Mesenchymal stem cell (in vitro differentiated cells and primary cell): ENCODE data around the gene SPATA25.

Experiments
- DNase-seq: peaks from one replicate; pipeline ENCODE4 v3.0.0-alpha.2; 2013
- H2AFZ ChIP-seq: one replicate; pipeline ENCODE4 v1.6.1; 2013; ENCODE audit warnings: low read depth, mild to moderate bottlenecking, control low read depth, inconsistent platforms, low read length, moderate library complexity
- H2AK5ac ChIP-seq: 2 replicates; pipeline ENCODE4 v1.6.1; 2013; ENCODE audit warnings: low read length, moderate library complexity, mild to moderate bottlenecking, inconsistent platforms; ENCODE audit not compliant: severe bottlenecking
- H2BK120ac ChIP-seq: one replicate; pipeline ENCODE4 v1.6.1; 2013; ENCODE audit warnings: low read depth, mild to moderate bottlenecking, inconsistent platforms, low read length, moderate library complexity
- H2BK12ac ChIP-seq, 2 experiments: one replicate each; pipeline ENCODE4 v1.6.1; 2013; ENCODE audit warnings: inconsistent platforms in 2 of 2, low read length in 2 of 2, mild to moderate bottlenecking in 2 of 2, moderate library complexity in 2 of 2, control low read depth in 1 of 2
- H2BK15ac ChIP-seq: one replicate; pipeline ENCODE4 v1.6.1; 2013; ENCODE audit warnings: mild to moderate bottlenecking, low read depth, inconsistent platforms; ENCODE audit not compliant: poor library complexity, severe bottlenecking
- H2BK5ac ChIP-seq: 2 replicates; pipeline ENCODE4 v1.6.1; 2013; ENCODE audit warnings: low read depth, mild to moderate bottlenecking, low read length, control low read depth, inconsistent platforms; ENCODE audit not compliant: poor library complexity, severe bottlenecking
- H3K14ac ChIP-seq, 2 experiments: one replicate each; pipeline ENCODE4 v1.6.1; 2013; ENCODE audit warnings: inconsistent platforms in 2 of 2, low read length in 2 of 2, control low read depth in 1 of 2, mild to moderate bottlenecking in 1 of 2, moderate library complexity in 1 of 2
- H3K18ac ChIP-seq, 2 experiments: one replicate each; pipeline ENCODE4 v1.6.1; 2013; ENCODE audit warnings: inconsistent platforms in 2 of 2, low read length in 2 of 2, control low read depth in 1 of 2, low read depth in 1 of 2, mild to moderate bottlenecking in 1 of 2
- H3K23ac ChIP-seq, 2 experiments: one replicate each; pipeline ENCODE4 v1.6.1; 2013; ENCODE audit warnings: inconsistent platforms in 2 of 2, low read length in 2 of 2, mild to moderate bottlenecking in 2 of 2, moderate library complexity in 2 of 2, control low read depth in 1 of 2
- H3K27ac ChIP-seq: 2 replicates; pipeline ENCODE4 v1.5.1; 2013; ENCODE audit warnings: mild to moderate bottlenecking, moderate library complexity, low read length, control low read depth, inconsistent platforms; ENCODE audit not compliant: poor library complexity, severe bottlenecking
- H3K27me3 ChIP-seq, 2 experiments: 2 replicates each; pipeline versions ENCODE4 v1.6.1 to v1.7.0; 2013; ENCODE audit warnings: low read length in 2 of 2, mild to moderate bottlenecking in 2 of 2, moderate library complexity in 2 of 2, control low read depth in 1 of 2, inconsistent platforms in 1 of 2; ENCODE audit not compliant: control insufficient read depth in 1 of 2, insufficient read depth in 1 of 2
- H3K36me3 ChIP-seq, 2 experiments: 2 replicates each; pipeline versions ENCODE4 v1.6.1 to v1.7.0; 2013; ENCODE audit warnings: low read length in 2 of 2, control low read depth in 1 of 2, inconsistent platforms in 1 of 2, low read depth in 1 of 2, mild to moderate bottlenecking in 1 of 2; ENCODE audit not compliant: insufficient read depth in 2 of 2, control insufficient read depth in 1 of 2
- H3K4ac ChIP-seq, 2 experiments: one replicate each; pipeline ENCODE4 v1.6.1; 2013; ENCODE audit warnings: inconsistent platforms in 2 of 2, low read length in 2 of 2, mild to moderate bottlenecking in 2 of 2, moderate library complexity in 2 of 2, control low read depth in 1 of 2, low read depth in 1 of 2
- H3K4me1 ChIP-seq: 2 replicates; pipeline ENCODE4 v1.6.1; 2013; ENCODE audit warnings: low read depth, low read length, control low read depth; ENCODE audit not compliant: control insufficient read depth, insufficient read depth
- H3K4me2 ChIP-seq: 2 replicates; pipeline ENCODE4 v1.6.1; 2013; ENCODE audit warnings: low read length, mild to moderate bottlenecking, inconsistent platforms; ENCODE audit not compliant: poor library complexity, severe bottlenecking
- H3K4me3 ChIP-seq, 2 experiments: 2 replicates each; pipeline versions ENCODE4 v1.5.1 to v1.7.0; 2013; ENCODE audit warnings: low read length in 2 of 2, mild to moderate bottlenecking in 2 of 2, control low read depth in 1 of 2, low read depth in 1 of 2; ENCODE audit not compliant: insufficient read depth in 1 of 2
- H3K79me1 ChIP-seq: replicated peaks from 2 replicates; pipeline ENCODE4 v1.6.1; 2013; ENCODE audit warnings: mild to moderate bottlenecking, control low read depth, low read length, inconsistent platforms; ENCODE audit not compliant: poor library complexity, severe bottlenecking
- H3K9ac ChIP-seq: 2 replicates; pipeline ENCODE4 v1.7.0; 2013; ENCODE audit warnings: mild to moderate bottlenecking, low read length, moderate library complexity
- H3K9me3 ChIP-seq: 2 replicates; pipeline ENCODE4 v1.7.0; 2013; ENCODE audit warnings: mild to moderate bottlenecking, low read length; ENCODE audit not compliant: control insufficient read depth
- H4K8ac ChIP-seq: one replicate; pipeline ENCODE4 v1.6.1; 2013; ENCODE audit warnings: inconsistent platforms, mild to moderate bottlenecking, low read length, moderate library complexity
- H4K91ac ChIP-seq: one replicate; pipeline ENCODE4 v1.6.1; 2013; ENCODE audit warnings: mild to moderate bottlenecking, low read length, inconsistent platforms
- WGBS: methylation state at CpG from one replicate; pipeline ENCODE4 v1.1.7; 2013; ENCODE audit warnings: mixed read lengths; 5-methylcytosine and 5-hydroxymethylcytosine counted together

Gene SPATA25

GRCh38 chr20:45892049-45892825, 4.8 kb upstream of the SPATA25 start:
- H3K27ac ChIP-seq, result no peak overlapping the region
- no peak overlapping the region for H3K14ac ChIP-seq
- no peak overlapping the region for H2BK5ac ChIP-seq
- H3K23ac ChIP-seq, result no peak overlapping the region
- H2AK5ac ChIP-seq, result no peak overlapping the region
- no peaks in the 10 kb centered on the region for H3K9me3 ChIP-seq
- no peak overlapping the region for H4K91ac ChIP-seq
- H3K4ac ChIP-seq, result peak overlapping the region in 1 of 2 experiments; percentile 96
- DNase-seq, result peak; percentile 52
- H3K4me1 ChIP-seq, result peaks cover 30% of the 10 kb centered on the region
- no peak overlapping the region for H2BK15ac ChIP-seq
- peaks cover 30% of the 10 kb centered on the region for H3K79me1 ChIP-seq
- peak overlapping the region; percentile 99 for H3K4me2 ChIP-seq
- WGBS, result 92% methylated on average over 9 of the region's 9 CpGs
- H3K4me3 ChIP-seq, result peak overlapping the region; percentile 78 to 88
- peak overlapping the region in 1 of 2 experiments; percentile 57 for H2BK12ac ChIP-seq
- H2AFZ ChIP-seq, result no peak overlapping the region
- no peak overlapping the region for H4K8ac ChIP-seq
- H3K18ac ChIP-seq, result no peak overlapping the region
- peak overlapping the region; percentile 91 for H3K9ac ChIP-seq
- no peak overlapping the region for H2BK120ac ChIP-seq
- peaks cover 51 to 64% of the 10 kb centered on the region in 2 experiments for H3K36me3 ChIP-seq
- no peaks in the 10 kb centered on the region for H3K27me3 ChIP-seq

- Histone ChIP-seq H3K9ac (peak within 1 kb of the TSS; percentile 91), H2AFZ (peak within 1 kb of the TSS; percentile 88), H3K4me2 (peak within 1 kb of the TSS; percentile 99), H3K4me3 (peak within 1 kb of the TSS; percentile 78 to 88), H4K8ac (peak within 1 kb of the TSS; percentile 81), H3K79me1 (peaks cover 37% of the 10 kb centered on the region), H2BK120ac (peak within 1 kb of the TSS; percentile 88), H3K9me3 (no peaks in the 10 kb centered on the region), H3K4me1 (peaks cover 33% of the 10 kb centered on the region), H3K18ac (peak within 1 kb of the TSS; percentile 88 to 98), H3K23ac (peak within 1 kb of the TSS in 1 of 2 experiments; percentile 77), H3K27ac (peak within 1 kb of the TSS; percentile 25), H3K4ac (peak within 1 kb of the TSS; percentile 39 to 96), H2BK5ac (peak within 1 kb of the TSS; percentile 40), H2AK5ac (peak within 1 kb of the TSS; percentile 28), H4K91ac (peak within 1 kb of the TSS; percentile 78), H3K36me3 (peaks cover 50 to 66% of the 10 kb centered on the region in 2 experiments), H2BK15ac (peak within 1 kb of the TSS; percentile 100), H3K14ac (peak within 1 kb of the TSS in 1 of 2 experiments; percentile 90), H2BK12ac (peak within 1 kb of the TSS; percentile 14 to 93), H3K27me3 (no peaks in the 10 kb centered on the region)
- peak; percentile 95 for DNase-seq
- 3% methylated on average over 64 of the region's 78 CpGs for WGBS
Observed at GRCh38 chr20:45890985-45891983, 3.9 kb upstream of the SPATA25 start, which contains the start of the genes CTSA and NEURL2. Gene CTSA (plus strand): TSS chr20:45891335. CDS start chr20:45891569, 234 bp downstream. Gene NEURL2 (minus strand): TSS chr20:45891208. CDS start chr20:45890991, 217 bp downstream.

GRCh38 chr20:45890077-45890984, 2.9 kb upstream of the SPATA25 start:
- peak overlapping the region; percentile 91 for H3K9ac ChIP-seq
- peak overlapping the region; percentile 81 for H2AFZ ChIP-seq
- peaks cover 33% of the 10 kb centered on the region for H3K4me1 ChIP-seq
- H3K79me1 ChIP-seq, result peaks cover 38% of the 10 kb centered on the region
- H4K91ac ChIP-seq, result peak overlapping the region; percentile 74
- peak; percentile 90 for DNase-seq
- H3K23ac ChIP-seq, result peak overlapping the region in 1 of 2 experiments; percentile 77
- H3K36me3 ChIP-seq, result peaks cover 42 to 61% of the 10 kb centered on the region in 2 experiments
- H2BK5ac ChIP-seq, result peak overlapping the region; percentile 40
- peak overlapping the region; percentile 99 for H3K4me2 ChIP-seq
- peak overlapping the region; percentile 39 to 91 for H3K4ac ChIP-seq
- H2BK12ac ChIP-seq, result peak overlapping the region; percentile 14 to 93
- H3K4me3 ChIP-seq, result peak overlapping the region; percentile 78 to 88
- H3K9me3 ChIP-seq, result no peaks in the 10 kb centered on the region
- H2AK5ac ChIP-seq, result peak overlapping the region; percentile 28
- H2BK15ac ChIP-seq, result peak overlapping the region; percentile 100
- peak overlapping the region in 1 of 2 experiments; percentile 61 for H3K14ac ChIP-seq
- H3K18ac ChIP-seq, result peak overlapping the region; percentile 88 to 98
- H2BK120ac ChIP-seq, result peak overlapping the region; percentile 88
- H3K27ac ChIP-seq, result no peak overlapping the region
- H3K27me3 ChIP-seq, result no peaks in the 10 kb centered on the region
- peak overlapping the region; percentile 81 for H4K8ac ChIP-seq
- 2% methylated on average over 78 of the region's 79 CpGs for WGBS
